OCI-LY3 (cell line): ENCODE data around the gene SLC35B2.

Experiments
- H2AFZ ChIP-seq: fragments of 200-600, 300-600 bp; shearing (Covaris generic); 2 replicates; pipeline ENCODE4 v1.6.0; 2014; ENCODE audit warnings: antibody characterized with exemption, low read depth, low read length
- H3K27ac ChIP-seq: fragments of 200-600, 300-600 bp; sonication (generic); 2 replicates; pipeline ENCODE4 v1.5.1; 2014; ENCODE audit warnings: mild to moderate bottlenecking, low read length, moderate library complexity, mixed read lengths
- H3K27me3 ChIP-seq: fragments of 200-600, 300-600 bp; sonication (generic); 2 replicates; pipeline ENCODE4 v1.6.1; 2014; ENCODE audit warnings: low read depth, low read length, mixed read lengths
- H3K36me3 ChIP-seq: fragments of 200-600, 300-600 bp; sonication (generic); replicated peaks from 2 replicates; pipeline ENCODE3; 2014; ENCODE audit warnings: low read depth, low read length, mixed read lengths
- H3K4me1 ChIP-seq: fragments of 300-600, 200-600 bp; sonication (generic); 2 replicates; pipeline ENCODE4 v1.6.1; 2014; ENCODE audit warnings: low read length, mixed read lengths
- H3K4me2 ChIP-seq: fragments of 200-600, 300-600 bp; sonication (generic); 2 replicates; pipeline ENCODE4 v1.6.1; 2014; ENCODE audit warnings: low read length, mixed read lengths
- H3K4me3 ChIP-seq: fragments of 300-600, 200-600 bp; sonication (generic); 2 replicates; pipeline ENCODE4 v1.5.1; 2014; ENCODE audit warnings: antibody characterized with exemption, mild to moderate bottlenecking, low read length, moderate library complexity
- H3K79me2 ChIP-seq: fragments of 300-600, 200-600 bp; shearing (Covaris generic); 2 replicates; pipeline ENCODE4 v1.6.1; 2014; ENCODE audit warnings: mild to moderate bottlenecking, low read length, mixed read lengths
- H3K9ac ChIP-seq: fragments of 300-600, 200-600 bp; shearing (Covaris generic); 2 replicates; pipeline ENCODE4 v1.6.0; 2014; ENCODE audit warnings: mild to moderate bottlenecking, low read length, moderate library complexity
- H3K9me3 ChIP-seq: fragments of 200-600, 300-600 bp; shearing (Covaris generic); 2 replicates; pipeline ENCODE4 v1.6.1; 2014; ENCODE audit warnings: low read length, mixed read lengths; ENCODE audit not compliant: insufficient read depth
- H4K20me1 ChIP-seq: fragments of 200-600, 300-600 bp; sonication (generic); 2 replicates; pipeline ENCODE4 v1.6.1; 2016; ENCODE audit warnings: low read length, mixed read lengths; ENCODE audit not compliant: insufficient read depth
- EZH2phosphoT487 ChIP-seq: fragments of 200-600 bp; shearing (Covaris generic); IDR thresholded peaks from 2 replicates; pipeline ENCODE4 v1.6.1; 2018; ENCODE audit warnings: antibody characterized with exemption, mixed run types, low read depth
- TF ChIP-seq, protein P1 (sequence below): fragments of 200-600, 300-600 bp; sonication (generic); IDR thresholded peaks from 2 replicates; pipeline ENCODE4 v1.5.1; 2014; ENCODE audit warnings: antibody characterized with exemption, low read length, low read depth

Gene SLC35B2

DNA sequence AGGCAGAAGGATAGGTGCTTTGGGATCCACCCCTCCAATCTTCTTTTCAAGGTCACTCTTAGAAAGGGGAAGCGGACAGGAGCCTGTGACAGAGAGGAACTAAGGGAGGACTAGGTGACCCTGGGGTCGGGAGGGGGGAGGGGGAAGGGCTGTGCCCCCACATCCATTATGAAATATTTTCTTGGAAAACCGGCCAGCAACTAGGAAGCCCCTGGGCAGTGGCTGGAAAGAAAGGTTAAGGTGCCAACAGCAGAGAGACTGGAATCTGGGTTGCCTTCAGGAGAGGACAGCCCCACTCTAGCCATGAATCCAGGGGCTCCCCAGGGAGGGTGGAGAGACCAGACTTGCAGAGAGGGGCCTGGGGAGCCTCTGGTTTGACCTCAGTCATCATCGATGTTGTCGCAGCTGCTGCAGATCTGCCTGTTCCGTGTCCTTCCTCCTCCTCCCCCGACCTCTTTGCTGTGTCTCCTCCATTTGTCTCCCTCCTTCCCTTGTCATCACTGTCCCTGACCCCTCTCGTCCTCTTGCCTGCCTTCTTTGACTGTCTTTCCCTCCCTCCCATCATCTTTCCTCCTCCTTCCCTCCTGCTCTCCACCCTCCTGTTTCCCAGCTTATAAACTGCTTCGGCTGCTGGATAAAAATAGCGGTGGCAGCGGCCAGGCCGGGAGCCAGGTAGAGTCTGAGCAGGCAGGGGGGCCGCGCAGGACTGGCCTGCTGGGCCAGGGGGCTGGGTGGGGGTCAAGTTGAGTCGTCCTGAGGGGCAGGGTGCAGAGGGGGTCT lies 30.8 kb downstream of the SLC35B2 start:
- H3K9me3 ChIP-seq: no peaks in the 10 kb centered on the region
- H3K4me3 ChIP-seq: peak overlapping the region; percentile 83; the same call in 1 of the 2 replicates
- peaks cover 36% of the 10 kb centered on the region for H3K4me1 ChIP-seq
- H3K79me2 ChIP-seq: peaks cover 57% of the 10 kb centered on the region
- H2AFZ ChIP-seq: no peak overlapping the region
- H3K36me3 ChIP-seq: peaks cover 44% of the 10 kb centered on the region
- peak overlapping the region; percentile 2; the same call in 1 of the 2 replicates for H3K9ac ChIP-seq
- no peaks in the 10 kb centered on the region for H3K27me3 ChIP-seq
- H4K20me1 ChIP-seq: peaks cover 45% of the 10 kb centered on the region
- TF ChIP-seq EZH2phosphoT487: no peak
- TF ChIP-seq, protein P1, sequence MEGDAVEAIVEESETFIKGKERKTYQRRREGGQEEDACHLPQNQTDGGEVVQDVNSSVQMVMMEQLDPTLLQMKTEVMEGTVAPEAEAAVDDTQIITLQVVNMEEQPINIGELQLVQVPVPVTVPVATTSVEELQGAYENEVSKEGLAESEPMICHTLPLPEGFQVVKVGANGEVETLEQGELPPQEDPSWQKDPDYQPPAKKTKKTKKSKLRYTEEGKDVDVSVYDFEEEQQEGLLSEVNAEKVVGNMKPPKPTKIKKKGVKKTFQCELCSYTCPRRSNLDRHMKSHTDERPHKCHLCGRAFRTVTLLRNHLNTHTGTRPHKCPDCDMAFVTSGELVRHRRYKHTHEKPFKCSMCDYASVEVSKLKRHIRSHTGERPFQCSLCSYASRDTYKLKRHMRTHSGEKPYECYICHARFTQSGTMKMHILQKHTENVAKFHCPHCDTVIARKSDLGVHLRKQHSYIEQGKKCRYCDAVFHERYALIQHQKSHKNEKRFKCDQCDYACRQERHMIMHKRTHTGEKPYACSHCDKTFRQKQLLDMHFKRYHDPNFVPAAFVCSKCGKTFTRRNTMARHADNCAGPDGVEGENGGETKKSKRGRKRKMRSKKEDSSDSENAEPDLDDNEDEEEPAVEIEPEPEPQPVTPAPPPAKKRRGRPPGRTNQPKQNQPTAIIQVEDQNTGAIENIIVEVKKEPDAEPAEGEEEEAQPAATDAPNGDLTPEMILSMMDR: no peak
- peak overlapping the region; percentile 45 for H3K4me2 ChIP-seq
- peak overlapping the region; percentile 36; the same call in 1 of the 2 replicates for H3K27ac ChIP-seq

DNA sequence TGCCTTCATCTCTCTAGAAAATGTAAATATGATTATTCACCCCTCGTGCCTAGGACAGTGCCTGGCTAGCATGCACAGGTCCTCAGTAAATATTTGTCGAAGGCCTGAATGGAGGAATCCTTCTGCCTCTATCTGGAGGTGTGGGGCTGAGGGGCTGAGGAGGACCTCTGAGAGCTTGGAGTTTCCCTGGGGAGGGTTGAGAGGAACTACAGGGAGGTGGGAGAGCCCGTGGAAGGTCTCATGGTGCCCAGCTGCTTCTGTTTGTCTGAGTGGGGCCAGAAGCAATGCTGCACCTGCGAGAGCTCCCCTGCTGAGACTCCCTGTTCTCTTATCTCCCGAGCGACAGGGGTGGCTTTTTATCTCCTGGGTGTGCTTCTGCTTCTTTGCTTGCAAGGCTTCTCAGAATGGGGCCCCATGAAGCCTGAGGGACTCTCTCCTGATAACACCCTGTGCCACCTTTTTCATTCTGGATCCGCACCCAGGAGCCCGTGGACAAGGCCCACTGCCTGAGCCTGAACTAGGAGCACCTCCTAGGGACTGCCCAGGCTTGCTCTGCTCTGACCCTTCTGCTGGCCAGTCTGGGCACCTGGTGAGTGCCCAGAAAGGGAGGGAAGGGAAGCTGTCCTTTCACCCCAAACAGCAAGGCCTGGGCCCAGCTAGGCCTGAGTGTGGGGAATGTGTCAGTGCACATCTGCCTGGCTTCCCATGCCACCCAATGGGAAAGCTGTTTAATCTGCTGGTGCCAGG lies 31.6 kb downstream of the SLC35B2 start:
- Histone ChIP-seq H2AFZ (no peak overlapping the region), H3K9ac (peak overlapping the region; percentile 2; the same call in 1 of the 2 replicates), H3K27me3 (no peaks in the 10 kb centered on the region), H3K4me3 (peak overlapping the region; percentile 83; the same call in 1 of the 2 replicates), H3K9me3 (no peaks in the 10 kb centered on the region), H3K4me1 (peaks cover 44% of the 10 kb centered on the region), H4K20me1 (peaks cover 45% of the 10 kb centered on the region), H3K4me2 (peak overlapping the region; percentile 45), H3K27ac (peak overlapping the region; percentile 36), H3K36me3 (peaks cover 41% of the 10 kb centered on the region), H3K79me2 (peaks cover 57% of the 10 kb centered on the region)
- TF ChIP-seq, protein P1: no peak
- no peak for TF ChIP-seq EZH2phosphoT487

DNA sequence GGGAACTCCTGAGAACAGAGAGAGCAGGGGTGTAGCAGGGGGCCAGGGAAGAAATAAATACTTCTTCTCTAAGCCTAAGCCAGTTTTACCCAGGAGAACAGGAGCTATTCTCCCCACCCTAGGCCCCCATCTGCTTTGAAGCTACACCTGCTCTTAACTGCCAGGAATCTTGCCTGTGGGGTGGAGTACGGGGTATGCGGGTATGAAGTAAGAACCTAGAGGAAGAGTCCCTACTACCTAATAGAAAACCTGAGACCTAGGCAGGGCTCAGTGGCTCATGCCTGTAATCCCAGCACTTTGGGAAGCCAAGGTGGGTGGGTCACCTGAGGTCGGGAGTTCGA lies 32.4 kb downstream of the SLC35B2 start:
- TF ChIP-seq EZH2phosphoT487: no peak
- TF ChIP-seq, protein P1: no peak
- H3K4me1 ChIP-seq: peaks cover 48% of the 10 kb centered on the region
- no peaks in the 10 kb centered on the region for H3K27me3 ChIP-seq
- peaks cover 45% of the 10 kb centered on the region for H4K20me1 ChIP-seq
- peaks cover 57% of the 10 kb centered on the region for H3K79me2 ChIP-seq
- H3K36me3 ChIP-seq: peaks cover 33% of the 10 kb centered on the region
- peak overlapping the region; percentile 83 for H3K4me3 ChIP-seq
- H3K27ac ChIP-seq: peak overlapping the region; percentile 49; the same call in 1 of the 2 replicates
- no peak overlapping the region for H2AFZ ChIP-seq
- peak overlapping the region; percentile 79 for H3K9ac ChIP-seq
- H3K4me2 ChIP-seq: peak overlapping the region; percentile 96
- no peaks in the 10 kb centered on the region for H3K9me3 ChIP-seq
